Hindlimb muscle (tissue), 1 donor: ENCODE results near the gene PAIP2B. TPM values are rescaled to one million over a fixed set of nuclear protein-coding genes. Genes with fewer than 3 reads are reported as not detected.

Experiments
- DNase-seq: peaks from one replicate; pipeline ENCODE4 v3.0.0-alpha.2; 2013
- polyA plus RNA-seq: library from polyadenylated mRNA; unstranded; fragments of 120-200 nt; gene quantifications from one replicate; pipeline ENCODE4 v1.2.1, GENCODE V29; 2013; ENCODE audit not compliant: insufficient read length

Gene PAIP2B
- polyA plus RNA-seq, 1 donor: 3.5 TPM

GRCh38 chr2:71151620-71152019 lies 75.3 kb downstream of the PAIP2B start:
- no peak for DNase-seq

GRCh38 chr2:71150082-71150816 lies 76.7 kb downstream of the PAIP2B start:
- DNase-seq: no peak

GRCh38 chr2:71148506-71149063 lies 78.3 kb downstream of the PAIP2B start:
- DNase-seq: no peak

GRCh38 chr2:71143782-71144181 lies 83.1 kb downstream of the PAIP2B start:
- DNase-seq: no peak

GRCh38 chr2:71136174-71136573 lies 90.7 kb downstream of the PAIP2B start:
- DNase-seq: no peak

- no peak for DNase-seq
Observed at GRCh38 chr2:71133603-71134002, 93.3 kb downstream of the PAIP2B start.

Other genes with a start within 250 kb of the PAIP2B start
- gene ANKRD53, start 248.5 kb downstream of the PAIP2B start, polyA plus RNA-seq: 1.5 TPM
- gene TEX261, start 232.2 kb downstream of the PAIP2B start, polyA plus RNA-seq: 40.2 TPM
- 81.5 TPM for gene NAGK, start 158.5 kb downstream of the PAIP2B start, polyA plus RNA-seq
- gene MCEE, start 96.9 kb downstream of the PAIP2B start, polyA plus RNA-seq: 22.1 TPM
- gene MPHOSPH10, start 96.5 kb downstream of the PAIP2B start, polyA plus RNA-seq: 27.3 TPM
- 84.3 TPM for gene ZNF638, start 104.7 kb upstream of the PAIP2B start, polyA plus RNA-seq
- gene DYSF, start 226.5 kb upstream of the PAIP2B start, polyA plus RNA-seq: 185 TPM